Measurements from ENCODE around the gene HPCAL1. TPM values are rescaled to one million over a fixed set of nuclear protein-coding genes. Genes with fewer than 3 reads are reported as not detected.
A peak's percentile ranks its signal among the peaks of the same experiment; 100 is the strongest.
"Not testable (repeated sequence)": the region's sequence is repeated elsewhere in the genome, so short reads cannot be mapped to it uniquely, and the experiment has no call there.

Gene HPCAL1
- total RNA-seq, 1 donor from 2014 or later, result 9.0 TPM

DNA sequence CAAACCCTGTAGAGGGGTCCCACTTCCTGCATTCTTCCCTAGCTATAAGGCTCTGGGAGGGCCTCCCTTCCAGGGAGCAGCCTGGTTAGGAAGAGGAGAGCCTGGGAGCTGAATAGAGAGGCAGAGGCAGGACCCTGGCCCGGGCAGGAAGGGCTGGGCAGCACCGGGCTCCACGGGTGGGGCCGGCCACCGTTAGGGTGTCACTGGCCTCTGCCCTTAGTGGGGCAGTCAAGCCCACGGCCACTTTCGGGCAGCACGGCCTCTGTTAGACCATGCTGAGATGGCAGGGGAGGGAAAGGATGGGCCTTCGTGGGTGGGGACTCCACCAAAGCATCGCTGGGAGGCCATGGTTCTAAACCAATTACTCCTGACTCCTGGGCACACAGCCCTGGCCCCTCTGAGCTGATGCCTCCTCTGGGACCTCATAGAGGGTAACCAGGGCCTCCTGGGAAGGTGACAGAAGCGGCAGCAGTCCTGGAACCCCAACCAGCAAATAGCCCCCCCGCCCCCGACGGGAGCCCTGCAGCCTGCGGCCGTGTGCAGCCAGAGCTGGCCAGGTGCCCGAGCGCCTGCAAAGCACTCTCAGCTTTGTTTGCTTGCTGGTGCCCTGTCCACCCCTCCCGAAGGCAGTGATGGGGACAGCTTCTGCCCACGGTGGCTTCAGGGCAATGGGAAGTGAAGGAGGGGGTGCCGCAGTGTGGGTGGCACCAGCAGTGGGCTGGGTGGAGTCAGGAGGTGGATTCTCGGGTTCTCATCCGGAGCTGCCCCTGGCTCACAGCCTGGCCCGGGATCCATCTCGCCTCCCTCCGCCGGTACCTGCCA, 16.3 kb upstream of the HPCAL1 start:
- no peak for DNase-seq (ENCODE audit: low read depth)
- no peaks in the 10 kb centered on the region for H3K36me3 ChIP-seq (ENCODE audit: control insufficient read depth, insufficient read depth, low read length)
- TF ChIP-seq, protein P1, sequence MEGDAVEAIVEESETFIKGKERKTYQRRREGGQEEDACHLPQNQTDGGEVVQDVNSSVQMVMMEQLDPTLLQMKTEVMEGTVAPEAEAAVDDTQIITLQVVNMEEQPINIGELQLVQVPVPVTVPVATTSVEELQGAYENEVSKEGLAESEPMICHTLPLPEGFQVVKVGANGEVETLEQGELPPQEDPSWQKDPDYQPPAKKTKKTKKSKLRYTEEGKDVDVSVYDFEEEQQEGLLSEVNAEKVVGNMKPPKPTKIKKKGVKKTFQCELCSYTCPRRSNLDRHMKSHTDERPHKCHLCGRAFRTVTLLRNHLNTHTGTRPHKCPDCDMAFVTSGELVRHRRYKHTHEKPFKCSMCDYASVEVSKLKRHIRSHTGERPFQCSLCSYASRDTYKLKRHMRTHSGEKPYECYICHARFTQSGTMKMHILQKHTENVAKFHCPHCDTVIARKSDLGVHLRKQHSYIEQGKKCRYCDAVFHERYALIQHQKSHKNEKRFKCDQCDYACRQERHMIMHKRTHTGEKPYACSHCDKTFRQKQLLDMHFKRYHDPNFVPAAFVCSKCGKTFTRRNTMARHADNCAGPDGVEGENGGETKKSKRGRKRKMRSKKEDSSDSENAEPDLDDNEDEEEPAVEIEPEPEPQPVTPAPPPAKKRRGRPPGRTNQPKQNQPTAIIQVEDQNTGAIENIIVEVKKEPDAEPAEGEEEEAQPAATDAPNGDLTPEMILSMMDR (IDR thresholded peaks at IDR 0.05; ENCODE audit: insufficient read depth, low read length, severe bottlenecking), result no peak
- no peaks in the 10 kb centered on the region for H3K27me3 ChIP-seq (ENCODE audit: control insufficient read depth, insufficient read depth, low read length)
- no peak for FAIRE-seq
- H3K4me3 ChIP-seq (ENCODE audit: low read depth, low read length), result no peak overlapping the region

DNA sequence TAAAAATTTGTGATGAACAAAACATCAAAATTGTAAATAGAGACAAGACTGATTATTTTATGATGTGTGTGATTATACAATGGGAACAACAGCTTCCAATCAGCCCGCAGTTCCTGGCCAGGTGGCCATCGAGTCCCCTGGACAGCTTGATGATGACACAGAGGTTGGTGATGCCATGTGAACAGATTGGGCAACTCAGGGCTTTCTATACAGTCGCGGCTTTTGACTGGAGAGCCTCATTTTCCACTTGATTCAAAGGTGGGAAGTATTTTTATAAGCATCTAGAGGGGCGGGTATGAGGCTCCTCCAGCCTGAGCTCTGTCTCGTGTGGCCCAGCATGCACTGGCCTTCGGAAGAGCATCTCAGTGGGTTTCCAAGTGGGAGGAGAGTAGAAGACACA, 14.9 kb upstream of the HPCAL1 start:
- no peak overlapping the region for H3K4me3 ChIP-seq (ENCODE audit: low read depth, low read length)
- H3K27me3 ChIP-seq (ENCODE audit: control insufficient read depth, insufficient read depth, low read length), result no peaks in the 10 kb centered on the region
- DNase-seq (ENCODE audit: low read depth) (no peak), FAIRE-seq (no peak)
- TF ChIP-seq, protein P1 (IDR thresholded peaks at IDR 0.05; ENCODE audit: insufficient read depth, low read length, severe bottlenecking), result no peak
- no peaks in the 10 kb centered on the region for H3K36me3 ChIP-seq (ENCODE audit: control insufficient read depth, insufficient read depth, low read length)

GRCh38 chr2:10288606-10289005, 14.1 kb upstream of the HPCAL1 start:
- Histone ChIP-seq H3K27me3 (ENCODE audit: control insufficient read depth, insufficient read depth, low read length) (no peaks in the 10 kb centered on the region), H3K4me3 (ENCODE audit: low read depth, low read length) (no peak overlapping the region), H3K36me3 (ENCODE audit: control insufficient read depth, insufficient read depth, low read length) (no peaks in the 10 kb centered on the region)
- FAIRE-seq (no peak), DNase-seq (ENCODE audit: low read depth) (no peak)
- TF ChIP-seq, protein P1 (IDR thresholded peaks at IDR 0.05; ENCODE audit: insufficient read depth, low read length, severe bottlenecking), result no peak

DNA sequence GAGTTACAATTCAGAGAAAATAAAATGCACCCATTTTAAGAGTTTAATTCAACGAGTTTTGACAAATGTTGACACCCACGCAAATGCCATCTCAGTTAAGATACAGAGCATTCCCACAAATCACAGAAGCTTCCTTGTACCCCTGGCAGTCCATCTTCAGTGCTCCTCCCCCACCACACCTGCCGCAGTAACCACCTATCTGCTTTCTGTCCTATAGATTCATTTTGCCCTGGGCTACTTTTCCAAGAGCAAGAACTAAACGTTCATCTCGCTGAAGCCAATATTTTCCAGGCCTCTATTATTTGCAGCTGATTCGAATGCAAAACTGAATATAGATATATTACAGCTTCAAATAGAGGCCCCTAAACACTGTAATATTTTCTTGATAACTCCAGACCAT, 13.4 kb upstream of the HPCAL1 start:
- TF ChIP-seq, protein P1 (IDR thresholded peaks at IDR 0.05; ENCODE audit: insufficient read depth, low read length, severe bottlenecking), result no peak
- no peak for FAIRE-seq
- Histone ChIP-seq H3K36me3 (ENCODE audit: control insufficient read depth, insufficient read depth, low read length) (no peaks in the 10 kb centered on the region), H3K27me3 (ENCODE audit: control insufficient read depth, insufficient read depth, low read length) (no peaks in the 10 kb centered on the region), H3K4me3 (ENCODE audit: low read depth, low read length) (no peak overlapping the region)
- no peak for DNase-seq (ENCODE audit: low read depth)

- DNase-seq (ENCODE audit: low read depth), result peak; percentile 92
- H3K4me3 ChIP-seq (ENCODE audit: low read depth, low read length), result no peak overlapping the region
- H3K27me3 ChIP-seq (ENCODE audit: control insufficient read depth, insufficient read depth, low read length), result no peaks in the 10 kb centered on the region
- TF ChIP-seq, protein P1 (IDR thresholded peaks at IDR 0.05; ENCODE audit: insufficient read depth, low read length, severe bottlenecking), result no peak
- no peaks in the 10 kb centered on the region for H3K36me3 ChIP-seq (ENCODE audit: control insufficient read depth, insufficient read depth, low read length)
- FAIRE-seq, result no peak
Observed at GRCh38 chr2:10289891-10290290, 12.8 kb upstream of the HPCAL1 start.

DNA sequence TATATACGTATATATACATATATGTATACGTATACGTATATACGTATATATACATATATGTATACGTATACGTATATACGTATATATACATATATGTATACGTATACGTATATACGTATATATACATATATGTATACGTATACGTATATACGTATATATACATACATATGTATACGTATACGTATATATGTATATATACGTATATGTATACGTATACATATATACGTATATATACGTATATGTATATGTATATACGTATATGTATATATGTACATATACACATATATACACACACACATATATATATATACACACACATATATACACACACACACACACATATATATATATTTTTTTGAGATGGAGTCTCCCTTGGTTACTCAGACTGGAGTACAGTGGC, 11.3 kb upstream of the HPCAL1 start:
- not testable (repeated sequence) for H3K27me3 ChIP-seq (ENCODE audit: control insufficient read depth, insufficient read depth, low read length); H3K4me3 ChIP-seq (ENCODE audit: low read depth, low read length); DNase-seq (ENCODE audit: low read depth); FAIRE-seq; H3K36me3 ChIP-seq (ENCODE audit: control insufficient read depth, insufficient read depth, low read length)

All from bronchial epithelial cell (primary cell).